Neural cell (in vitro differentiated cells): ENCODE results near the gene FIBCD1. TPM values are rescaled to one million over a fixed set of nuclear protein-coding genes. Genes with fewer than 3 reads are reported as not detected.

ENCODE experiments used
- H2AFZ ChIP-seq: fragments of 200-600, 300-800 bp; sonication (generic), shearing (Covaris generic); 2 replicates; pipeline ENCODE4 v1.6.0; 2014; ENCODE audit warnings: low read depth, mild to moderate bottlenecking, antibody characterized with exemption, low read length, moderate library complexity
- H3F3A ChIP-seq: fragments of 200-600 bp; shearing (Covaris generic); 2 replicates; pipeline ENCODE4 v1.6.1; 2016; ENCODE audit warnings: mild to moderate bottlenecking, moderate library complexity, mixed read lengths, antibody characterized with exemption, low read length; ENCODE audit not compliant: insufficient read depth, poor library complexity, severe bottlenecking
- H3K27ac ChIP-seq: fragments of 200-600, 300-800 bp; sonication (generic), shearing (Covaris generic); 2 replicates; pipeline ENCODE4 v1.5.1; 2014; ENCODE audit warnings: mild to moderate bottlenecking, low read length, moderate library complexity
- H3K27me3 ChIP-seq: fragments of 300-800, 200-600 bp; sonication (generic), shearing (Covaris generic); 2 replicates; pipeline ENCODE4 v1.6.0; 2014; ENCODE audit warnings: mild to moderate bottlenecking, low read depth, low read length, moderate library complexity; ENCODE audit not compliant: insufficient read depth
- H3K36me3 ChIP-seq: fragments of 300-800, 200-600 bp; sonication (generic), shearing (Covaris generic); 2 replicates; pipeline ENCODE4 v1.5.1; 2014; ENCODE audit warnings: mild to moderate bottlenecking, antibody characterized with exemption, low read length, moderate library complexity; ENCODE audit not compliant: insufficient read depth
- H3K4me2 ChIP-seq: fragments of 300-800, 200-600 bp; sonication (generic), shearing (Covaris generic); 2 replicates; pipeline ENCODE4 v1.6.0; 2014; ENCODE audit warnings: mild to moderate bottlenecking, low read length
- H3K4me3 ChIP-seq: fragments of 300-800, 200-600 bp; sonication (generic), shearing (Covaris generic); 2 replicates; pipeline ENCODE4 v1.5.1; 2014; ENCODE audit warnings: mild to moderate bottlenecking, low read length, moderate library complexity
- H3K79me2 ChIP-seq: fragments of 200-600 bp; shearing (Covaris generic); replicated peaks from 2 replicates; pipeline ENCODE4 v1.6.0; 2014; ENCODE audit warnings: mild to moderate bottlenecking, low read length, moderate library complexity; ENCODE audit not compliant: insufficient read depth
- H3K9ac ChIP-seq: fragments of 300-800, 200-600 bp; sonication (generic), shearing (Covaris generic); 2 replicates; pipeline ENCODE4 v1.6.1; 2016; ENCODE audit warnings: mild to moderate bottlenecking, low read length, mixed read lengths
- H3K9me2 ChIP-seq: fragments of 200-600 bp; shearing (Covaris generic); 2 replicates; pipeline ENCODE4 v1.6.1; 2016; ENCODE audit warnings: mild to moderate bottlenecking, low read length, mixed read lengths; ENCODE audit not compliant: insufficient read depth
- H3K9me3 ChIP-seq: fragments of 200-600, 300-800 bp; sonication (generic), shearing (Covaris generic); 2 replicates; pipeline ENCODE4 v1.6.1; 2016; ENCODE audit warnings: mild to moderate bottlenecking, mixed run types, low read length, moderate library complexity, mixed read lengths
- H4K20me1 ChIP-seq: fragments of 200-600 bp; shearing (Covaris generic); 2 replicates; pipeline ENCODE4 v1.6.1; 2016; ENCODE audit warnings: mild to moderate bottlenecking, mixed run types; ENCODE audit not compliant: insufficient read depth
- EP300 ChIP-seq: fragments of 450-650 bp; conservative IDR thresholded peaks from 2 replicates; pipeline ENCODE4 v1.6.1; 2014; ENCODE audit warnings: antibody characterized with exemption, mild to moderate bottlenecking, moderate library complexity; ENCODE audit not compliant: poor library complexity, severe bottlenecking
- EZH2 ChIP-seq: fragments of 200-600, 300-800 bp; shearing (Covaris generic), sonication (generic); IDR thresholded peaks from 2 replicates; pipeline ENCODE4 v1.6.1; 2014; ENCODE audit warnings: antibody characterized with exemption, low read length, borderline replicate concordance, mild to moderate bottlenecking; ENCODE audit not compliant: insufficient read depth, poor library complexity, severe bottlenecking
- MXI1 ChIP-seq: fragments of 450-650 bp; conservative IDR thresholded peaks from 2 replicates; pipeline ENCODE4 v1.6.1; 2014; ENCODE audit warnings: antibody characterized with exemption, mild to moderate bottlenecking; ENCODE audit not compliant: poor library complexity, severe bottlenecking
- POLR2AphosphoS5 ChIP-seq: IDR thresholded peaks from 2 replicates; pipeline ENCODE4 v1.6.1; 2012
- RAD21 ChIP-seq: fragments of 450-650 bp; conservative IDR thresholded peaks from 2 replicates; pipeline ENCODE4 v1.6.1; 2014; ENCODE audit warnings: antibody characterized with exemption, mild to moderate bottlenecking, moderate library complexity
- SMC3 ChIP-seq: fragments of 450-650 bp; conservative IDR thresholded peaks from 2 replicates; pipeline ENCODE4 v1.6.1; 2014; ENCODE audit warnings: antibody characterized with exemption, mild to moderate bottlenecking, moderate library complexity; ENCODE audit not compliant: poor library complexity
- TAF1 ChIP-seq: IDR thresholded peaks from 2 replicates; pipeline ENCODE4 v1.6.1; 2012; ENCODE audit warnings: low read depth
- polyA plus RNA-seq: library from polyadenylated mRNA; depleted of rRNA; stranded (reverse); fragments of >200 nt; gene quantifications from 2 replicates; pipeline ENCODE4 v1.2.3, GENCODE V29; 2014
- TF ChIP-seq, protein P1 (sequence below): IDR thresholded peaks from 2 replicates; pipeline ENCODE4 v1.6.1; 2012; ENCODE audit warnings: borderline replicate concordance
- TF ChIP-seq, protein P2 (sequence below): fragments of 450-650 bp; IDR thresholded peaks from 2 replicates; pipeline ENCODE4 v1.5.1; 2014; ENCODE audit warnings: antibody characterized with exemption, mild to moderate bottlenecking, moderate library complexity; ENCODE audit not compliant: poor library complexity, severe bottlenecking

Gene FIBCD1
- polyA plus RNA-seq, 1 donor from 2014 or later, result 2.7 TPM

DNA sequence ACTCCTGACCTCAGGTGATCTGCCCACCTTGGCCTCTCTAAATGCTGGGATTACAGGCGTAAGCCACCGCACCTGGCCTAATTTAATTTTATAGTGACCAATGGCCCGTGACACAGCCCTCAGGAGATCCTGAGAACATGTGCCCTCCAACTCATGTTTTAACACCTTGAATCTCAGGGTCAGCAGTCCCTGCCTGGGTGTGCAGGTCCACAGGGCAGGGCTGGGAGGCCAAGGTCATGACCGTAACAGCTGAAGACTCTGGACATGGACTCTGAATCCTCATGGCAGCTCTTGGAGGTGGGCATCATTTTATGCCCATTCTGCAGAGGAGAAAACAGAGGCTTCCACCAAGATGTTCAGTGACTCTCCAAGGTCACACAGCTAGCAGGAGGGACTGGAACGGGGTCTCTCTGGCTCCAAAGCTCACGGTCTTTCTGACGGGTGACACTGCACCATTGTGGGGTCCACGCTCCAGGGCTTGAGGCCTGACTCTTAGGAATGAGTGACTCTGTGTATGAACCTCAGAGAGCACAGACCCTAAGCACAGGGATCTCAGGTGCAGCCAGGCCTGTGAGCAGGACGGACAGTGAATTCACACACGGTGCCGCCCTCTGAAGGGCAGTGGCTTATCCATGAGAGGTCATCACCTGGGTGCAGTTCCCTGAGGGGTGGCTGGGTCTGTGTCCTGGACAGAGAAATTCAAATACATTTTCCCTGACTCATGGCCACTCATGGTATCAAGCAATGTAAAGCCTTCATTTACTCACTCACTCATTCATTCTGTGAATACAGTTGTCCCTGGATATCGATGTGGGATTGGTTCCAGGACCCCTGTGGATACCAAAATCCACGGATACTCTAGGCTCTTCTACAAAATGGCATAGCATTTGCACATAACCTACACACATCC is 37.1 kb upstream of the FIBCD1 start:
- Histone ChIP-seq H4K20me1 (no peaks in the 10 kb centered on the region), H3K27me3 (no peaks in the 10 kb centered on the region), H3K9me3 (no peaks in the 10 kb centered on the region), H3K9me2 (no peaks in the 10 kb centered on the region), H2AFZ (no peak overlapping the region), H3K27ac (no peak overlapping the region), H3K4me2 (no peak overlapping the region), H3K79me2 (no peaks in the 10 kb centered on the region), H3K36me3 (no peaks in the 10 kb centered on the region), H3K4me3 (no peak overlapping the region), H3F3A (no peaks in the 10 kb centered on the region), H3K9ac (no peak overlapping the region)
- TF ChIP-seq EP300 (no peak), TAF1 (no peak), EZH2 (no peak), MXI1 (no peak), POLR2AphosphoS5 (no peak)
- TF ChIP-seq, protein P1, sequence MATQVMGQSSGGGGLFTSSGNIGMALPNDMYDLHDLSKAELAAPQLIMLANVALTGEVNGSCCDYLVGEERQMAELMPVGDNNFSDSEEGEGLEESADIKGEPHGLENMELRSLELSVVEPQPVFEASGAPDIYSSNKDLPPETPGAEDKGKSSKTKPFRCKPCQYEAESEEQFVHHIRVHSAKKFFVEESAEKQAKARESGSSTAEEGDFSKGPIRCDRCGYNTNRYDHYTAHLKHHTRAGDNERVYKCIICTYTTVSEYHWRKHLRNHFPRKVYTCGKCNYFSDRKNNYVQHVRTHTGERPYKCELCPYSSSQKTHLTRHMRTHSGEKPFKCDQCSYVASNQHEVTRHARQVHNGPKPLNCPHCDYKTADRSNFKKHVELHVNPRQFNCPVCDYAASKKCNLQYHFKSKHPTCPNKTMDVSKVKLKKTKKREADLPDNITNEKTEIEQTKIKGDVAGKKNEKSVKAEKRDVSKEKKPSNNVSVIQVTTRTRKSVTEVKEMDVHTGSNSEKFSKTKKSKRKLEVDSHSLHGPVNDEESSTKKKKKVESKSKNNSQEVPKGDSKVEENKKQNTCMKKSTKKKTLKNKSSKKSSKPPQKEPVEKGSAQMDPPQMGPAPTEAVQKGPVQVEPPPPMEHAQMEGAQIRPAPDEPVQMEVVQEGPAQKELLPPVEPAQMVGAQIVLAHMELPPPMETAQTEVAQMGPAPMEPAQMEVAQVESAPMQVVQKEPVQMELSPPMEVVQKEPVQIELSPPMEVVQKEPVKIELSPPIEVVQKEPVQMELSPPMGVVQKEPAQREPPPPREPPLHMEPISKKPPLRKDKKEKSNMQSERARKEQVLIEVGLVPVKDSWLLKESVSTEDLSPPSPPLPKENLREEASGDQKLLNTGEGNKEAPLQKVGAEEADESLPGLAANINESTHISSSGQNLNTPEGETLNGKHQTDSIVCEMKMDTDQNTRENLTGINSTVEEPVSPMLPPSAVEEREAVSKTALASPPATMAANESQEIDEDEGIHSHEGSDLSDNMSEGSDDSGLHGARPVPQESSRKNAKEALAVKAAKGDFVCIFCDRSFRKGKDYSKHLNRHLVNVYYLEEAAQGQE, result no peak
- TF ChIP-seq, protein P2, sequence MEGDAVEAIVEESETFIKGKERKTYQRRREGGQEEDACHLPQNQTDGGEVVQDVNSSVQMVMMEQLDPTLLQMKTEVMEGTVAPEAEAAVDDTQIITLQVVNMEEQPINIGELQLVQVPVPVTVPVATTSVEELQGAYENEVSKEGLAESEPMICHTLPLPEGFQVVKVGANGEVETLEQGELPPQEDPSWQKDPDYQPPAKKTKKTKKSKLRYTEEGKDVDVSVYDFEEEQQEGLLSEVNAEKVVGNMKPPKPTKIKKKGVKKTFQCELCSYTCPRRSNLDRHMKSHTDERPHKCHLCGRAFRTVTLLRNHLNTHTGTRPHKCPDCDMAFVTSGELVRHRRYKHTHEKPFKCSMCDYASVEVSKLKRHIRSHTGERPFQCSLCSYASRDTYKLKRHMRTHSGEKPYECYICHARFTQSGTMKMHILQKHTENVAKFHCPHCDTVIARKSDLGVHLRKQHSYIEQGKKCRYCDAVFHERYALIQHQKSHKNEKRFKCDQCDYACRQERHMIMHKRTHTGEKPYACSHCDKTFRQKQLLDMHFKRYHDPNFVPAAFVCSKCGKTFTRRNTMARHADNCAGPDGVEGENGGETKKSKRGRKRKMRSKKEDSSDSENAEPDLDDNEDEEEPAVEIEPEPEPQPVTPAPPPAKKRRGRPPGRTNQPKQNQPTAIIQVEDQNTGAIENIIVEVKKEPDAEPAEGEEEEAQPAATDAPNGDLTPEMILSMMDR, result no peak

DNA sequence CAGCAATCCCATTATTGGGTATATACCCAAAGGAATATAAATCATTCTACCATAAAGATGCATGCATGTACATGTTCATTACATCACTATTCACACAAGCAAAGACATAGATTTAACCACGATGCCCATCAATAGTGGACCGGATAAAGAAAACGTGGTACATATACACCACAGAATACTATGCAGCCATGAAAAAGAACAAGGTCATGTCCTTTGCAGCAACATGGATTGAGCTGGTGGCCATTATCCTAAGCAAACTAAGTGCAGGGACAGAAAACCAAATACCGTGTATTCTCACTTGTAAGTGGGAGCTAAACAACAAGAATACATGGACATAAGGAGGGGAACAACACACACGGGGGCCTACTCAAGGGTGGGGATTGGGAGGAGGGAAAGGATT is 36.1 kb upstream of the FIBCD1 start:
- H3K9me3 ChIP-seq, result no peaks in the 10 kb centered on the region
- no peaks in the 10 kb centered on the region for H3K36me3 ChIP-seq
- no peak overlapping the region for H3K4me2 ChIP-seq
- H2AFZ ChIP-seq, result no peak overlapping the region
- H3K79me2 ChIP-seq, result no peaks in the 10 kb centered on the region
- TF ChIP-seq, protein P2, result no peak
- no peak for TF ChIP-seq EP300
- TF ChIP-seq EZH2, result no peak
- no peak for TF ChIP-seq TAF1
- no peak for TF ChIP-seq SMC3
- TF ChIP-seq, protein P1, result no peak
- TF ChIP-seq MXI1, result no peak
- no peak for TF ChIP-seq POLR2AphosphoS5
- no peak for TF ChIP-seq RAD21
- no peaks in the 10 kb centered on the region for H3K9me2 ChIP-seq
- H3K27ac ChIP-seq, result no peak overlapping the region
- H3K4me3 ChIP-seq, result no peak overlapping the region
- no peaks in the 10 kb centered on the region for H4K20me1 ChIP-seq
- no peaks in the 10 kb centered on the region for H3K27me3 ChIP-seq
- no peaks in the 10 kb centered on the region for H3F3A ChIP-seq
- no peak overlapping the region for H3K9ac ChIP-seq
